HG02840 (cell line): ENCODE results near the gene AKR1E2.
"Not testable (repeated sequence)": the region's sequence is repeated elsewhere in the genome, so short reads cannot be mapped to it uniquely, and the experiment has no call there.

Source experiments
- ATAC-seq: cut with Tn5 transposase; IDR thresholded peaks from one replicate; pipeline ENCODE4 v1.9.1; 2021; ENCODE audit warnings: mild to moderate bottlenecking, moderate library complexity, moderate number of reproducible peaks; ENCODE audit not compliant: unreplicated experiment, low FRiP score

Gene AKR1E2

GRCh38 chr10:4812046-4812445, 14.0 kb upstream of the AKR1E2 start:
- ATAC-seq, result no peak

GRCh38 chr10:4813023-4813422, 13.0 kb upstream of the AKR1E2 start:
- ATAC-seq, result no peak

DNA sequence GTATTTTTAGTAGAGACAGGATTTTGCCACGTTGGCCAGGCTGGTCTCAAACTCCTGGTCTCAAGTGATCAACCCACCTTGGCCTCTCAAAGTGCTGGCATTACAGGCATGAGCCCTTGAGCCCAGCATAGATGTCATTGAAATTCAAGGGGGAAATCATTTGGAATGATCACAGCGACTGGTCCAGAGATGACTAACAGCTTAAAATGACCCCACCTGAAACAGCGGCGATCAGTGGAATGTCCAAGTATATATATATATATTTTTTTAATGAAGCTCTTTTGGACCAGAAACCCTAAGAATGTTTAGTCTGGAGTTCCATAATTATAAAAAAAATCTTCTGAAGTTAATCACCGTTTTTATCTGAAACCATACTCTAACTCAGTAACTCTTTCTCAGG, 12.5 kb upstream of the AKR1E2 start:
- no peak for ATAC-seq

- ATAC-seq, result not testable (repeated sequence)
Observed at GRCh38 chr10:4815646-4816180, 10.3 kb upstream of the AKR1E2 start.

DNA sequence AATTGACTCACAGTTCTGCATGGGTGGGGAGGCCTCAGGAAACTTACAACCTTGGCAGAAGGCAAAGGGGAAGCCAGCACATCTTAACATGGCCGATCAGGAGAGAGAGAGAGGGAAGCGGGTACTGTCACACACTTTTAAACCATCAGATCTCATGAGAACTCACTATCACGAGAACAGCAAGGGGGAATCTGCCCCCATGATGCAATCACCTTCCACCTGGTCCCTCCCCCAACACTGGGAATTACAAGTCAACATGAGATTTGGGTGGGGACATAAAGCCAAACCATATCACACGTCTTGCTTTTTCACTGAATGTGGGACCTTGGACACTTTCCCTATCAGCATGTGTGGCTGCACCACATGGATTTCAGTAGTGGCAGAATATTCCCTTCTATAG, 9.0 kb upstream of the AKR1E2 start:
- ATAC-seq, result no peak

DNA sequence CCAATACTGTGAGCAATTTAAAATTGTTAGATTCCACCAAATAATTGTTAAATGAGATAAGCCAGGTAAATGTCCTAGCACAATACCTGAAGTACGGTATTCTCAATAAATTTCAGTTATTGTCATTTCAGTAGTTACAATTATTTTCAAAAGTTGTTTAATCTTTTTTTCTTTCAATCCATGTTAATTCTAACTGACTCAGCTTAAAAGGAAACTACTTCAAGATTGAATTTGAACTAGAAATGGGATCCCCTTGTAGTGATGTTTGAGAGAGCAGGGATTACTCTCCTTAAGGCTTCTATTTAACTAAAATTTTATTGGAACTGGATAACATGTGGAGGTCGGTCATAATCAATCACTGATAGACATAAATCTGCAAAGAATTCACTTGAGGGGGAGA, 6.9 kb upstream of the AKR1E2 start:
- no peak for ATAC-seq

GRCh38 chr10:4819707-4820106, 6.3 kb upstream of the AKR1E2 start:
- no peak for ATAC-seq

DNA sequence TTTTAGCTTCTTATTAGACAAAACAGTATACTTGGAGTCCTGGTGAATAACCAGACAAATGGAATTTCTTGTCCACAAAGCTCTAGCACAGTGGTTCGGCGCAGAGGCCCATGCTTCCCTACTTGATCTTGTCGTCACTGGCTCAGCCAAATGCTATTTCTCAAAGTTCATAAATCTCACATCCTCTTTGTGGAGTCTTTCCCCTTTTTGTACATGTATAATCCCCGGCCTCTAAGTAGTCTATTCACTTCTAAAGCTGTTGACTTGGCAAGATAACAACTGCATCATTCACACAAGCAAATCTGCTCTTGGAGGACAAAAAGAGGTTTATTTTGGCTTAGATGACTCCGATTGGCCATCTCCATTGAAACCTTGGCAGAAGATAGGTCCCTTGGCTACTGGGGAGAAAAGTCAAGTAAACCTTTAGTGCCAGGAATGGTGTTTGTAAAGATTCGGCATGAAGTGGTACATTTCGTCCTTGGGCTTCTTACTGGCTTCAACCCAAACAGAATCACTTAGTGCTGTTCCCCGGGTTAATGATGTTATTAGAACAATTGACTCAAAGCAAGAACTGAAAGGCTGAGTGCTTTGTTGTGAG, 5.1 kb upstream of the AKR1E2 start:
- no peak for ATAC-seq

DNA sequence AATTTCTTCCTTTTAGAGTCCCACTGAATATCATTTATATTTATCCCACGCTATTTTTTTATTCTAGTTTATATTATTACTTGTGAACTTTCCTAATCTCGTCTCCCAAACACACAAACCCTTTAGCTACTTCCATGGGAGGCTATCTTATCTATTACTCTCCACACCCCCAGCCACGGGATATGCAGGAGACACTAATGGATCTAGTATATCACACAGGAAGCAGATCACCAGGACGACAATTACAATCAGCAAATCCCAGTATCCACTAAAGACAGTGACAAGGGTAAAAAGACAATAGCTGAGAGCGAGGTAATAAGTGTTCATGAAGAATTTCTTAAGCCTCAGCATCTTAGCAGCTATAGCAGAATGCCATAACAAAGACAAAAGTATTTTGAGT, 3.8 kb upstream of the AKR1E2 start:
- ATAC-seq, result no peak

DNA sequence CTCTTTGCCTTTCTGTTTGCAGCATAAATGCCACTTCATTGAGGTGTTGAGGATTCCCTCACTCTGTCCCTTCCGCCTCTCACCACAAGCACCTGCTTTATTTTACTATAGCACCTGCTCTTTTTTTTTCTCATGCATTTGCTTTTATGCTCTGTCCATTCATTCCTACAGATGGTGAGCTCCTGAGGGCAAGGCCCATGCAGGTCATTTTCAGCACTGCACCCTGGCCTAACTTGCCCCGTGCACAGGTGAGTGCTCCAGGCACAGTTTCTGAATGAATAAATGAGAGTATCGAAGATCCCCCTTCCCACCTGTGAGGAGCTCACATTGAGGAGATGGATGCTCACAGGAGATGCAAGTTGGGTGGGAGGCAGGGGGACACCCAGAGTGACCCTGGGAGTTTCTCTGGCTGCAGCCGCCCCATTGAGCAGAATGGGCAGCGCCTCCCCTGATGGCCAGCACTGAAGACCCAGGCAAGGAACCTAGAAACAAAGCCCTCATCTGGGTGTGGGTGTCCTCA, 1.2 kb upstream of the AKR1E2 start:
- no peak for ATAC-seq

- ATAC-seq, result no peak
Observed at GRCh38 chr10:4825456-4825867, 545 bp upstream of the AKR1E2 start.

GRCh38 chr10:4826792-4827324, 851 bp downstream of the AKR1E2 start:
- no peak for ATAC-seq

DNA sequence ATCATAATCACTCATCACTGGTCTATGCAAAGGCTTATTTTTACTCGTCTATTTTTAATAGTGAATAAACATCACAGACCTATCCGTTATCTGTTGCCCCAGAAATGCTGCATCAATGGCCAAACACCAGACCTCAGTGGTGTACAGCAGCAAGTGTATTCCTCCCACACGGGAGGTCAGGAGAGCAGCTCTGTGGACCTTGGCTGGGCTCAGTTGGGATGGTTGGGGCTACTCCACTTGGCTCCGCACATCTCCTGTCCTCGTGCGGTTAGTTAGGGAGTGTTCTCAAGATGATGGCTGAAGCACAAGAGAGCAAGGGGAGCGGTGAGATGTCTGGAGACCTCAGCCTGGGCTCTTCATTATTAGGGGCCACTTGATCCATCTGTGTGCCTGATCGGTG, 2.0 kb downstream of the AKR1E2 start:
- ATAC-seq, result no peak

- ATAC-seq, result no peak
Observed at GRCh38 chr10:4830551-4830950, 4.5 kb downstream of the AKR1E2 start.

DNA sequence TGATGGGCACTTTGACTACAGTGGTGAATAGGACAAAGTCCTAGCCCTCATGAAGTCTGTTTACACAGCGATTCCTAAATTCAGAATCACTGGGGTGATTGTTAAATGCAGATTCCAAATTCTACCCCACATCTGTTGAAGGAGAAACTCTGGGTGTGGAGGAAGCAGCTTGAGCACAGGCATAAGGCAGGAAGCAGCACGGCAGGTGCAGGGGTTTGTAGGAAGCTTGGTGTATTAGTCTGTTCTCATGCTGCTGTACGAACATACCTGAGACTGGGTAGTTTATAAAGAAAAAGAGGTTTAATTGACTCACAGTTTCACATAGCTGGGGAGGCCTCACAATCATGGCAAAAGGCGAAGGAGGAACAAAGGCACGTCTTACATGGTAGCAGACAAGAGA, 5.1 kb downstream of the AKR1E2 start:
- ATAC-seq, result no peak

DNA sequence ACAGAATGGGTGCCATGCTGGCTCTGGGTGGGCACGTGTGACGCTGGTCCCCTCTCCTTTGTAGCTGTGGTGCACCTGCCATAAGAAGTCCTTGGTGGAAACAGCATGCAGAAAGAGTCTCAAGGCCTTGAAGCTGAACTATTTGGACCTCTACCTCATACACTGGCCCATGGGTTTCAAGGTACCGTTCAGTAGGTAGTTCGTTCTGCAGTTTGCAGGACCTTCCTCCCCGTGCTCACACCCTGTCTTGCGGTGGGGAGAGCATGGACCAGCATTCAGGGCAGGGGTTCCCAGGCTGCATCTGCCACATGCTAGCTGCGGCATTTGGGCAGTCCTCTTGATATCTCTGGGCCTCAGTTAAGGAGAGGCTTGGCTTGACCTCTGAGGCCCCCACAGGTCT, 7.3 kb downstream of the AKR1E2 start:
- no peak for ATAC-seq

DNA sequence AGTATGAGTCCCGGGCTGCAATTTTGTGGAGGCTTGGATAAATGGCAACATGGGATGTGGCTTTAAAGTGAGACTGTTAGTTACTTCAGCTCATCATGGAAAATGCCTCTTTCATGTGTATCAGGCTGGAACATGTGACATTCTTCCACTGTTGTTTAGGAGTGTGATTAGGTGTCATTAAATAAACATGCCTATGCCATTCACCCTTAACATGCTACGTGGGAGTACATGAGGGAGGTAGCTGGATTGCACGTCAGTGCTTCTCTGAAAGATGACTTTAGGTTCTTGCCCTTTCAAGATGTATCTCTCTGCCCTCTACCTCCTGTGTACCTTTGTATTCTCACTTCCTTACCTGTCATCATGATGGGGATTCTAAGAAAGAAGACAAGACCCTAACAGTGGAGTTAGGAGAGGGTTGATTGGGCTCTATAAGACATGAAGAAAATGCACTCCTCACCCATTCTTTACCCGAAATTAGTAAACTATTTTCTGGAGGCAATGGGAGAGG, 8.9 kb downstream of the AKR1E2 start:
- no peak for ATAC-seq

GRCh38 chr10:4835494-4835918, 9.5 kb downstream of the AKR1E2 start:
- no peak for ATAC-seq

- ATAC-seq, result no peak
Observed at GRCh38 chr10:4836416-4836969, 10.5 kb downstream of the AKR1E2 start.

DNA sequence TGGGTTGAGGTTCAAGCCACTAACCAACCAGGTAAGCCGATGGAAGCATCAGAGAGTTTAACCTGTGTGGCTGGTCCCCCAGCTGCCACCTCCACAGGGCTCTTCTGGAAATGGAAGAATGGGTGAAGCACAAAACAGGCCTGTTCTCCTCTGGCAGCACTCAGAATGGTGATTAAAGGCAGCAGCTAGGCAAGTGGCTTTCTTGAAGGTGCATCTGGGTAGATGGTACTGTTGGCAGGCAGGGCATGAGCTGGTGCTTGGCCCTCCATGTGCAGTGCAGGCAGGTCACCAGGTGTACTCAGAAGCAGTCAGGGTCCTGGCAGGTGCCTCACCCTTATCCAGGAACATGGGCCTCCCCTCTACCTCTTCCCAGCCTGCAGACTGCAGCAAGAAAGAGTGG, 11.5 kb downstream of the AKR1E2 start:
- no peak for ATAC-seq

GRCh38 chr10:4838743-4839142, 12.7 kb downstream of the AKR1E2 start:
- no peak for ATAC-seq

DNA sequence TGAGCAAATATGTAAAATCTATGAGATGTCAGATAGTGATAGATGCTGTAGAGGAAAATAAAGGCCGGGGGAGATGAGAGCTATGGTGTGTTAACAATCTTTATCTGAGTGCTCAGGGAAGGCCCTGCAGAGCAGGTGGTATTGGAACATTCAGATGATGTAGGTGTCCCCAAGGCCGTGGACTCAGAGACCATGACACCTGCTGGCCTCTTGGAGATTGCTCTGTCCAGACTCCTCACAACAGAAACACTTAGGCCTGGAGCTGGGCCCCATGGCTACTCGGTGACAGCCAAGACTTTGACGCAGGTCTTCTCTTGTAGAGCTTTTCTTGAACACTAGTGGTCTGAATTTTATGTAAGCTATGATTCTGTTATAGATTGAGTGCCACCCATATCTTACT, 13.3 kb downstream of the AKR1E2 start:
- no peak for ATAC-seq
